DOHH2 (cell line): ENCODE results near the gene GPR152.

Experiments used
- EZH2phosphoT487 ChIP-seq: fragments of 200-600 bp; sonication (generic); IDR thresholded peaks from 2 replicates; pipeline ENCODE4 v1.6.1; 2017; ENCODE audit warnings: borderline replicate concordance, mild to moderate bottlenecking, antibody characterized with exemption, low read length, moderate library complexity, mixed read lengths
- TF ChIP-seq, protein P1 (sequence below): fragments of 200-600 bp; sonication (generic); IDR thresholded peaks from one replicate; pipeline ENCODE4 v1.5.1; 2014; ENCODE audit warnings: antibody characterized with exemption, mild to moderate bottlenecking, low read depth, low read length; ENCODE audit not compliant: poor library complexity, severe bottlenecking

DNA sequence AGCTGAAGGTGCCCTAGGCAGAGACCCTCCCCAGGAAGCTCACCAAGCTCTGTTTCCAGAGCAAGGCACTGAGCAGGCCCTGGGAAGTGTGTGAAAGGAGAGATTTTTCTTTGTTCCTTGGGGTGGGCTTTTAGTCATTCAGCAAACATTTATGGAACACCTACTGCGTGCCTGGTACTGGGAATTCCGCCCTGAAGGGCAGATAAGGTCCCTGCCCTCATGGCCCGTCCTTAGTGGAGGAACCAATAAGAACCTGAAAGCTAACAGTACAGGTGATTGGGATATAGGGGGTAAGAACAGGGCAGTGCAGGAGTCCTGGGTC lies 12.6 kb upstream of the GPR152 start:
- TF ChIP-seq, protein P1, sequence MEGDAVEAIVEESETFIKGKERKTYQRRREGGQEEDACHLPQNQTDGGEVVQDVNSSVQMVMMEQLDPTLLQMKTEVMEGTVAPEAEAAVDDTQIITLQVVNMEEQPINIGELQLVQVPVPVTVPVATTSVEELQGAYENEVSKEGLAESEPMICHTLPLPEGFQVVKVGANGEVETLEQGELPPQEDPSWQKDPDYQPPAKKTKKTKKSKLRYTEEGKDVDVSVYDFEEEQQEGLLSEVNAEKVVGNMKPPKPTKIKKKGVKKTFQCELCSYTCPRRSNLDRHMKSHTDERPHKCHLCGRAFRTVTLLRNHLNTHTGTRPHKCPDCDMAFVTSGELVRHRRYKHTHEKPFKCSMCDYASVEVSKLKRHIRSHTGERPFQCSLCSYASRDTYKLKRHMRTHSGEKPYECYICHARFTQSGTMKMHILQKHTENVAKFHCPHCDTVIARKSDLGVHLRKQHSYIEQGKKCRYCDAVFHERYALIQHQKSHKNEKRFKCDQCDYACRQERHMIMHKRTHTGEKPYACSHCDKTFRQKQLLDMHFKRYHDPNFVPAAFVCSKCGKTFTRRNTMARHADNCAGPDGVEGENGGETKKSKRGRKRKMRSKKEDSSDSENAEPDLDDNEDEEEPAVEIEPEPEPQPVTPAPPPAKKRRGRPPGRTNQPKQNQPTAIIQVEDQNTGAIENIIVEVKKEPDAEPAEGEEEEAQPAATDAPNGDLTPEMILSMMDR: no peak
- TF ChIP-seq EZH2phosphoT487: no peak
